Activated CD4-positive, alpha-beta T cell treated with anti-CD3 and anti-CD28 coated beads, Interleukin-2, amount 50 U/mL, for 4 hours (primary cell): ENCODE data around the gene ADH1B.
"Not testable (repeated sequence)": the region's sequence is repeated elsewhere in the genome, so short reads cannot be mapped to it uniquely, and the experiment has no call there.

ENCODE experiments used
- DNase-seq, 2 experiments: peaks; one replicate each; pipeline ENCODE4 v3.0.0-alpha.2; 2020

The ADH1B gene

GRCh38 chr4:99321241-99322191 lies at the start of gene ADH1B:
Gene ADH1B, minus strand, starts transcription at chr4:99321401. Its CDS starts 70 bp downstream, at chr4:99321331.
- no peak for DNase-seq

GRCh38 chr4:99367817-99368216 lies 46.6 kb upstream of the ADH1B start:
- not testable (repeated sequence) for DNase-seq

- no peak for DNase-seq
Measured at GRCh38 chr4:99366491-99366890, 45.3 kb upstream of the ADH1B start.

GRCh38 chr4:99362768-99363167 lies 41.6 kb upstream of the ADH1B start:
- DNase-seq, result no peak

- DNase-seq, result no peak
Measured at GRCh38 chr4:99361899-99362275, 40.7 kb upstream of the ADH1B start.

- no peak for DNase-seq
Measured at GRCh38 chr4:99361268-99361898, 40.2 kb upstream of the ADH1B start.

- no peak for DNase-seq
Measured at GRCh38 chr4:99359480-99360204, 38.4 kb upstream of the ADH1B start.

GRCh38 chr4:99357948-99358347 lies 36.7 kb upstream of the ADH1B start:
- DNase-seq, result no peak

- DNase-seq, result no peak
Measured at GRCh38 chr4:99356992-99357391, 35.8 kb upstream of the ADH1B start.

GRCh38 chr4:99356149-99356548 lies 34.9 kb upstream of the ADH1B start:
- not testable (repeated sequence) for DNase-seq

- no peak for DNase-seq
Measured at GRCh38 chr4:99352602-99353537, 31.7 kb upstream of the ADH1B start, which contains the start of gene ADH1C. Gene ADH1C, minus strand, starts transcription at chr4:99352746. Its CDS starts 71 bp downstream, at chr4:99352675.

GRCh38 chr4:99351487-99351886 lies 30.3 kb upstream of the ADH1B start:
- no peak for DNase-seq

GRCh38 chr4:99349338-99349737 lies 28.1 kb upstream of the ADH1B start:
- DNase-seq, result no peak

GRCh38 chr4:99342624-99343023 lies 21.4 kb upstream of the ADH1B start:
- not testable (repeated sequence) for DNase-seq

- no peak for DNase-seq
Measured at GRCh38 chr4:99341426-99341825, 20.2 kb upstream of the ADH1B start.

- DNase-seq, result no peak
Measured at GRCh38 chr4:99339172-99339571, 18.0 kb upstream of the ADH1B start.

- DNase-seq, result no peak
Measured at GRCh38 chr4:99336553-99336952, 15.4 kb upstream of the ADH1B start.

GRCh38 chr4:99334880-99335279 lies 13.7 kb upstream of the ADH1B start:
- DNase-seq, result no peak

- DNase-seq, result no peak
Measured at GRCh38 chr4:99330648-99331047, 9.4 kb upstream of the ADH1B start.

- no peak for DNase-seq
Measured at GRCh38 chr4:99329876-99330275, 8.7 kb upstream of the ADH1B start.

- DNase-seq, result no peak
Measured at GRCh38 chr4:99324979-99325378, 3.8 kb upstream of the ADH1B start.

GRCh38 chr4:99324361-99324760 lies 3.2 kb upstream of the ADH1B start:
- DNase-seq, result no peak
